GM12878 (cell line): Measurements from ENCODE around the gene A3GALT2. TPM values are rescaled to one million over a fixed set of nuclear protein-coding genes. Genes with fewer than 3 reads are reported as not detected.

Experiments used
- ATAC-seq: fragments of 200-7000 bp; cut with Tn5 transposase; 3 replicates; pipeline ENCODE4 v1.9.1; 2020; ENCODE audit warnings: mild to moderate bottlenecking, moderate library complexity
- BruUV-seq: library from RNA; stranded (reverse); fragments of 400-500 nt; replicated peaks from 2 replicates; lab custom pipeline; 2021; lab: Mats Ljungman, UMichigan
- CTCF ChIA-PET: fragments of 300-600 bp; sonication (Branson Sonifier 250); formaldehyde crosslinking; extraction: SDS; loops from one replicate; lab custom pipeline; 2021; ENCODE audit warnings: inconsistent platforms; lab: Yijun Ruan, JAX
- POLR2A ChIA-PET: fragments of 350-600 bp; formaldehyde crosslinking; extraction: SDS; loops from one replicate; lab custom pipeline; 2021; ENCODE audit warnings: inconsistent platforms; lab: Charles Lee
- RAD21 ChIA-PET: fragments of 300-600 bp; sonication (Branson Sonifier 250); formaldehyde crosslinking; loops from one replicate; lab custom pipeline; 2023; ENCODE audit warnings: antibody characterized with exemption; ENCODE audit not compliant: unreplicated experiment; lab: Charles Lee
- SMC1A ChIA-PET: fragments of 300-600 bp; sonication (Branson Sonifier 250); formaldehyde crosslinking; loops from one replicate; lab custom pipeline; 2023; ENCODE audit not compliant: unreplicated experiment, uncharacterized antibody; lab: Charles Lee
- DNase-seq: peaks from one replicate; pipeline ENCODE4 v3.0.0-alpha.2; 2011; ENCODE audit warnings: low read depth, low spot score
- FAIRE-seq: peaks from 3 replicates; lab custom pipeline; 2011; peaks lifted over from hg19 to GRCh38; lab: Jason Lieb, UNC
- H2AFZ ChIP-seq: 2 replicates; pipeline ENCODE4 v1.6.0; 2011; ENCODE audit warnings: low read depth, low read length, control low read depth; ENCODE audit not compliant: control insufficient read depth
- H3K27ac ChIP-seq: 2 replicates; pipeline ENCODE4 v1.5.1; 2011; ENCODE audit warnings: control low read depth; ENCODE audit not compliant: control insufficient read depth, insufficient read depth
- H3K27me3 ChIP-seq, 2 experiments: replicated peaks in 1 of 2; 2 replicates each; pipeline versions ENCODE4 v1.6.0 to v1.6.1; 2011; ENCODE audit warnings: low read length in 1 of 2; ENCODE audit not compliant: control insufficient read depth in 2 of 2, insufficient read depth in 2 of 2
- H3K36me3 ChIP-seq, 2 experiments: 2 replicates each; pipeline ENCODE4 v1.5.1; 2011; ENCODE audit warnings: low read length in 1 of 2; ENCODE audit not compliant: control insufficient read depth in 2 of 2, insufficient read depth in 2 of 2
- H3K4me1 ChIP-seq: 2 replicates; pipeline ENCODE4 v1.6.1; 2011; ENCODE audit warnings: mild to moderate bottlenecking, low read length, moderate library complexity, mixed read lengths; ENCODE audit not compliant: control insufficient read depth, insufficient read depth
- H3K4me2 ChIP-seq: 2 replicates; pipeline ENCODE4 v1.6.0; 2011; ENCODE audit warnings: control low read depth; ENCODE audit not compliant: control insufficient read depth, insufficient read depth
- H3K4me3 ChIP-seq: fragments of 200-600 bp; sonication (generic); 2 replicates; pipeline ENCODE4 v1.5.1; 2016
- H3K79me2 ChIP-seq: 2 replicates; pipeline ENCODE4 v1.6.0; 2011; ENCODE audit warnings: low read length; ENCODE audit not compliant: control insufficient read depth, insufficient read depth
- H3K9ac ChIP-seq: 2 replicates; pipeline ENCODE4 v1.8.0; 2011; ENCODE audit warnings: low read length, control low read depth, mixed read lengths; ENCODE audit not compliant: control insufficient read depth, insufficient read depth
- H3K9me3 ChIP-seq: replicated peaks from 3 replicates; pipeline ENCODE4 v1.5.1; 2011; ENCODE audit warnings: mild to moderate bottlenecking, low read length; ENCODE audit not compliant: control insufficient read depth, insufficient read depth
- H4K20me1 ChIP-seq: 2 replicates; pipeline ENCODE4 v1.6.0; 2011; ENCODE audit not compliant: control insufficient read depth, insufficient read depth
- EED ChIP-seq: sonication (generic); IDR thresholded peaks from 2 replicates; pipeline ENCODE4 v1.6.1; 2016; ENCODE audit warnings: antibody characterized with exemption, low read depth
- JUNB ChIP-seq: IDR thresholded peaks from 2 replicates; pipeline ENCODE4 v1.6.1; 2016; ENCODE audit warnings: antibody characterized with exemption, mild to moderate bottlenecking
- MLLT1 ChIP-seq: fragments of 450-650 bp; IDR thresholded peaks from 2 replicates; pipeline ENCODE4 v1.6.1; 2016; ENCODE audit warnings: mild to moderate bottlenecking
- MTA3 ChIP-seq: IDR thresholded peaks from 2 replicates; pipeline ENCODE4 v1.6.1; 2012; ENCODE audit warnings: low read length, inconsistent platforms, borderline replicate concordance
- NR2C1 ChIP-seq: fragments of 450-650 bp; IDR thresholded peaks from 2 replicates; pipeline ENCODE4 v1.6.1; 2017; ENCODE audit warnings: antibody characterized with exemption, mild to moderate bottlenecking, moderate library complexity
- NR2F1 ChIP-seq: fragments of 450-650 bp; conservative IDR thresholded peaks from 2 replicates; pipeline ENCODE4 v1.6.1; 2017; ENCODE audit warnings: mild to moderate bottlenecking
- NRF1 ChIP-seq: conservative IDR thresholded peaks from 2 replicates; pipeline ENCODE4 v1.6.1; 2011; ENCODE audit warnings: mild to moderate bottlenecking, low read depth, low read length, improper control_type of control experiment
- PBX3 ChIP-seq: IDR thresholded peaks from 2 replicates; pipeline ENCODE4 v1.6.1; 2011; ENCODE audit warnings: mild to moderate bottlenecking, low read depth, low read length, moderate library complexity; ENCODE audit not compliant: insufficient replicate concordance
- USF1 ChIP-seq: IDR thresholded peaks from 2 replicates; pipeline ENCODE4 v1.6.1; 2011; ENCODE audit warnings: borderline replicate concordance, low read depth, mild to moderate bottlenecking, moderate library complexity, mixed read lengths, low read length; ENCODE audit not compliant: insufficient read depth; ENCODE audit errors: extremely low read length
- ZBED1 ChIP-seq: IDR thresholded peaks from 2 replicates; pipeline ENCODE4 v1.6.1; 2016; ENCODE audit warnings: borderline replicate concordance
- ZBTB33 ChIP-seq: fragments of 450-650 bp; IDR thresholded peaks from 2 replicates; pipeline ENCODE4 v1.6.1; 2017; ENCODE audit warnings: mild to moderate bottlenecking
- ZNF207 ChIP-seq: fragments of 450-650 bp; IDR thresholded peaks from 2 replicates; pipeline ENCODE4 v1.6.1; 2014; ENCODE audit warnings: antibody characterized with exemption, mild to moderate bottlenecking, borderline replicate concordance
- ZSCAN29 ChIP-seq: fragments of 450-650 bp; IDR thresholded peaks from 2 replicates; pipeline ENCODE4 v1.6.1; 2017; ENCODE audit warnings: mild to moderate bottlenecking, moderate library complexity
- WGBS: methylation state at CpG from one replicate; pipeline ENCODE4 v1.1.6; 2016; ENCODE audit warnings: low lambda C conversion rate; ENCODE audit not compliant: insufficient replicate concordance, insufficient coverage; ENCODE audit errors: missing lambda C conversion rate; 5-methylcytosine and 5-hydroxymethylcytosine counted together
- in situ Hi-C: fragments of 300-500 bp; cut with MboI; formaldehyde crosslinking; loops from 9 replicates; pipeline ENCODE4 v1.14.3; 2018; ENCODE audit warnings: mixed read lengths
- intact Hi-C: fragments of 100-400 bp; cut with micrococcal nuclease; formaldehyde crosslinking; loops from one replicate; pipeline ENCODE4 v1.14.2; 2022; ENCODE audit not compliant: unreplicated experiment
- polyA plus RNA-seq, 11 experiments: library from polyadenylated mRNA; depleted of rRNA in 4 of 11; unstranded in 6 of 11; stranded (reverse) in 5 of 11; fragments of >200 nt; fragmentation: Nextera tagmentation in 4 of 11; fragmentation: Illumina TruSeq in 1 of 11; extraction: Ambion mirVana in 4 of 11; extraction: Trizol in 1 of 11; gene quantifications; 1 replicate in 1 of 11; 2 replicates in 10 of 11; pipeline versions ENCODE4 v1.2.1 to v1.2.3, GENCODE V29; 2011 to 2016; ENCODE audit warnings: inconsistent platforms in 2 of 11, missing spikeins in 2 of 11, low read depth in 1 of 11
- total RNA-seq, 4 experiments: library from RNA; depleted of rRNA in 3 of 4; stranded (reverse); fragments of >200 nt in 3 of 4; fragmentation: Illumina TruSeq in 1 of 4; extraction: Trizol in 1 of 4; gene quantifications; 2 replicates each; pipeline versions ENCODE4 v1.2.1 to v1.2.3, GENCODE V29; 2013 to 2021

Gene A3GALT2
- total and polyA plus RNA-seq, 10 of the 15 experiments (the other 5 are each of a cell fraction or from before 2014, with no cell fraction given): not detected

- WGBS: 67% methylated on average over 3 of the region's 3 CpGs
- ChIA-PET RAD21 (no interaction called here), SMC1A (no interaction called here), POLR2A (no interaction called here), CTCF (no interaction called here)
- no peak for ATAC-seq
- DNase-seq: no peak
- H3K4me1 ChIP-seq: no peaks in the 10 kb centered on the region
- no peak for FAIRE-seq
- H2AFZ ChIP-seq: no peak overlapping the region
- H4K20me1 ChIP-seq: no peaks in the 10 kb centered on the region
- H3K27ac ChIP-seq: no peak overlapping the region
- BruUV-seq: no TSS peak
- no peaks in the 10 kb centered on the region for H3K79me2 ChIP-seq
- H3K4me3 ChIP-seq: no peak overlapping the region
- H3K9ac ChIP-seq: no peak overlapping the region
- H3K4me2 ChIP-seq: no peak overlapping the region
- no peaks in the 10 kb centered on the region for H3K27me3 ChIP-seq
- no peaks in the 10 kb centered on the region; a peak in 2 of 4 replicates for H3K36me3 ChIP-seq
- in situ Hi-C loops: no loop called here
- TF ChIP-seq MLLT1 (no peak), MTA3 (no peak), EED (no peak), JUNB (no peak), NR2C1 (no peak), NRF1 (no peak), PBX3 (no peak), ZNF207 (no peak), USF1 (no peak), ZSCAN29 (no peak), NR2F1 (no peak), ZBTB33 (no peak), ZBED1 (no peak)
- no peaks in the 10 kb centered on the region; the same call in 2 of the 3 replicates for H3K9me3 ChIP-seq
- intact Hi-C loops: no loop called here
Measured at GRCh38 chr1:33289858-33290154, 31.1 kb downstream of the A3GALT2 start.
